GM19193 (cell line): ENCODE measurements around the gene SLC25A24.
"Not testable (repeated sequence)": the region's sequence is repeated elsewhere in the genome, so short reads cannot be mapped to it uniquely, and the experiment has no call there.

Experiments
- POLR2A ChIP-seq: IDR thresholded peaks from 4 replicates; pipeline ENCODE4 v1.6.1; 2011; ENCODE audit not compliant: insufficient read depth, insufficient read length; ENCODE audit errors: extremely low read depth

SLC25A24 gene

DNA sequence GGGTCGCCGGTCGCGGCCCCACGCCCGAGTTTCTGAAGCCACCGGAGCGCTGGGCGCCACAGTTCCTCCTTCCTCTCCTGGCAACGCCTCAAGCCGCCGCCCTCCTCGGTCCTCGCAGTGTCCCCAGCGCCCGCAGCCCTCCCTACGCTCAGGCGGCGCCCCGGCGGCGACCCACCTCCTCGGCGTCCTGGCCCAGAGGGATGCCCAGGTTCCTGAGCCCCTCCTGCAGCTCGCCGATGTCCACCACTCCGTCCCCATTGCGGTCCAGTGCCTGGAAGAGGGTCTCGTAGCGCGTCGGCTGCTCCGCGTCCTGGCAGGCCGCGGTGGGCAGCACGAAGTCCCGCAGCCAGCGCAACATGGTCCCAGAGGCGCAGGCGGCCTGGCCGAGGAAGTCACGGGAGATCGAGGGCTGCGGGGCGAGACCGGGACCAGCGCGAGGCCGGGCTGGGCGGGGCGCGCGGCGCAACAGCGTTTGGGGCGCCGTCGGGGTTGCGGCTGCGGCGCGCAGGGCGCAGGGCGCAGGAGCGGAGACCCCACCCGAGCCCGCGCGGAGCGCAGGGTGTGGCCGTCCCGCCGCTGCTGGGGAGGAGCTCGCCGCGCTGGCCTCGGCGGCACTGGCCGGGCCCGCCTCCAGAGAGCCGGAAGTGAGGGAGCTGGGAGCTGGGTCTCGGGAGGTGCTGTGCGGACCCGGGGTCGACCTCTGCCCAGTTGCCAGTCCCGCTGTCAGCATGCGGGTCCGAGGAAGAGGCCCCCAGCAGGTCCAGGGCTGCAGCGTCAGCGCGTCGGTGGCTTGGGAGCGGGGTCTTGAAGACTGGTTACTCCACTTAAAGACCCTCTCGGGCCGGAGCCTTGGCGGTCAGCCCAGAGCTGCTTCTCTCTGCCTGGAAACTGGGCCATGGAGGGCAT, at the start of gene SLC25A24:
SLC25A24 (minus strand) TSS at position 563 of the 906 bp plus-strand sequence; CDS start at position 358, 205 bp downstream.
- TF ChIP-seq POLR2A: no peak

DNA sequence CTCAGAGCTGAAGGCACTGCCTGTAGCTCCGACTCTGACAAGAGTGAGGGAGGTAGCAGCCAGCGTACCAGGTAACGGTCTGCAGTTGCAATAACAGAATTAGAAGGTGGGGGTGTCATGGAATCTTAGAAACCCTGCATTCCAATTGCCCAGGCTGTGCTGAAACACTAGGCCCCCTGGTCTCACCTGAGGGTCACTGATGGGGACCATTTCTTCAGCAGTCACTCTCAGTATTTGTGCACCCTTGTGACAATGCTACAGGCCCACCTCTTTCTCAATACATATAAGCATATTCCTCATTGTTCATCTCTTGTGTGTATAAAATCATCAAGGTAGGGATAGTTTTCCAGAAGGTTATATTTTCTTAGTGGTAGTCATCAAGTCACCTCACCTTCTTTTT, 43.8 kb upstream of the SLC25A24 start, which contains the start of gene NBPF4:
NBPF4 (minus strand) TSS at position 101 of the 400 bp plus-strand sequence. CDS start 315 bp downstream, outside the sequence.
- not testable (repeated sequence) for TF ChIP-seq POLR2A

DNA sequence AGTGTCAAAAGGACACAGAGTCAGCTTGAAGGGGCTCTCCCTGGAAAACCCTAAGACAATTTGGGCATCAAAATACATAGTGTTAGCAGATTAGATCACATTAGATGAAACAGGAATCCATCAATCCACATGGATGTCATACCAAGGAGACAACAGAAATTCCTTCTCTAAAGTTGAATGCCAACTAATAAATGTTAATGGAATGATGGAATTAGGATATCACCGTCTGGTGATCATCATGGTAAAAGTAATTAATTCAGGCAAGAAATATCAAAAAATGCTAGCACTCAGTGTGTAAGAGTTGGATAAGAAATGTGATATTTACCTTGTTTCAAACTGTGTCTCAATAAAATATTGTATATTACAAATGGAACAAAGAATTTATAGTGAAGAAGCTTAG, 10.9 kb upstream of the SLC25A24 start:
- TF ChIP-seq POLR2A: no peak

DNA sequence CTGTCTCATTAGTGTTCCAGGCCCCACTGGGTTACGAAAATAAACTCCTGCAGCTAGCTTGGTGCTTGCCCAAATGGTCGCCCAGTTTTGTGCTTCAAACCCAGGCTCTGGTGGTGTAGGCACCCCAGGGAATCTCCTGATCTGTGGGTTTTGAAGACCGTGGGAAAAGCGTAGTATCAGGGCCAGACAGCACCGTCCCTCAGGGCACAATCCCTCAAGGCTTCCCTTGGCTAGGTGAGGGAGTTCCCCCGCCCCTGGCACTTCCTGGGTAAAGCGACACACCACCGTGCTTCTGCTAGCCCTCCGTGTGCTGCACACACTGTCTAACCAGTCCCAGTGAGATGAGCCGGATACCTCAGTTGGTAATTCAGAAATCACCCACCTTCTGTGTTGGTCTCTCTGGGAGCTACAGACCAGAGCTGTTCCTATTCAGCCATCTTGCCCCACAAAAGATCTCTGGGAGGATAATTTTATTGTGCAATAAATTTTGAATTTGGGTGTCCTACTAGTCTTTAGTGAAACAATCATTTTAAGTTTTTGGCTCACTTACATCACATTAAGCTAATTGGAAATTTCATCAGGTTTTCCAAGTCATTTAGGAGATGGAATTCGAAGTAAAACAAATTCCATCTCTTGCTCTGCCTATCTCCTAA, 9.4 kb upstream of the SLC25A24 start:
- TF ChIP-seq POLR2A: no peak

DNA sequence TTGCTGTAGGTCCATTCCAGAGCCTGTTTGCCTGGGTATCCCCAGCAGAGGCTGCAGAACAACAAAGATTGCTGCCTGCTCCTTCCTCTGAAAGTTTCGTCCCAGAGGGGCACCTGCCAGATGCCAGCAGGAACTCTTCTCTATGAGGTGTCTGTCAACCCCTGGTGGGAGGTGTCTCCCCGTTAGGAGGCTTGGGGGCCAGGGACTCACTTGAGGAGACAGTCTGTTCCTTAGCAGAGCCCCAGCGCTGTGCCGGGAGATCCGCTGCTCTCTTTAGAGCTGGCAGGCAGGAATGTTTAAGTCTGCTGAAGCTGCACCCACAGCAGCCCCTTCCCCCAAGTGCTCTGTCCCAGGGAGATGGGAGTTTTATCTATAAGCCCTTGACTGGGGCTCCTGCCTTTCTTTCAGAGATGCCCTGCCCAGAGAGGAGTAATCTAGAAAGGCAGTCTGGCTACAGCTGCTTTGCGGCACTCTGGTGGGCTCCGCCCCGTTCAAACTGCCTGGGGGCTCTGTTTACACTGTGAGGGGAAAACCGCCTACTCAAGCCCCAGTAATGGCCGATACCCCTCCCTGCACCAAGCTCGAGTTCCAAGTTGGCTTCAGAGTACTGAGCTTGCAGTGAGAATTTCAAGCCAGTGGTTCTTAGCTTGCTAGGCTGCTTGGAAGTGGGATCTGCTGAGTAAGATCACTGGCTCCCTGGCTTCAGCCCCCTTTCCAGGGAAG, 8.7 kb upstream of the SLC25A24 start:
- no peak for TF ChIP-seq POLR2A

DNA sequence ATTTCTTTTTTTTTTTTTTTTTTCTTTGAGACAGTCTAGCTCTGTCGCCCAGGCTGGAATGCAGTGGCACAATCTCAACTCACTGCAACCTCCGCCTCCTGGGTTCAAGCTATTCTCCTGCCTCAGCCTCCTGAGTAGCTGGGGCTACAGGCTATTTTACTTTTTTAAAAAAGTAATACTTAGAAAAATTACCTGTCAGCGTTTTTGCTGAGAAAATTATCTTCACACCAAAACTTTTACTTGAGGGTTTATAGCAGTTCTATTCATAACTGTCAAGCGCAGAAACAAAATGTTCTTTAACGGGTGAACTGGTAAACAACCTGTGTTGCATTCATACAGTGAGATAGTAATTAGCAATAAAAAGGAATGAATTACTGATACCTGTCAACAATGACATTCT, 1.5 kb upstream of the SLC25A24 start:
- TF ChIP-seq POLR2A: no peak

DNA sequence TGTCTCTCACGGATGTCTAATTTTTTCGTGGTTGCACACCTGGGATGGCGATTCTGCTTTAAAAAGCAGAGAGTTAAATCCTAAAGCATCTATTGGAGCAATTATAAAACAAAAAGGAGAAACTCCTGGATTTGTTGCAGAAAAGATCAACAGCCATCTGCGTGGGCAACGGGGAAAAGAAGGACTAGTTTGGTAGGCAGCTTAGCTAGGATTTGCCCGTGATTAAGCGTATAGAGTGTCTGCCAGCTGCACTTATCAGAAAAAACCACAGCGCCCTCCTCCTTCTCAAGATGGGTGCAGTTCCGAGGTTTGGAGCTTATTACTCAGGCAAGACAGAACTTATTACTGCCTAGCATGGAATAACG, 526 bp upstream of the SLC25A24 start:
- no peak for TF ChIP-seq POLR2A

DNA sequence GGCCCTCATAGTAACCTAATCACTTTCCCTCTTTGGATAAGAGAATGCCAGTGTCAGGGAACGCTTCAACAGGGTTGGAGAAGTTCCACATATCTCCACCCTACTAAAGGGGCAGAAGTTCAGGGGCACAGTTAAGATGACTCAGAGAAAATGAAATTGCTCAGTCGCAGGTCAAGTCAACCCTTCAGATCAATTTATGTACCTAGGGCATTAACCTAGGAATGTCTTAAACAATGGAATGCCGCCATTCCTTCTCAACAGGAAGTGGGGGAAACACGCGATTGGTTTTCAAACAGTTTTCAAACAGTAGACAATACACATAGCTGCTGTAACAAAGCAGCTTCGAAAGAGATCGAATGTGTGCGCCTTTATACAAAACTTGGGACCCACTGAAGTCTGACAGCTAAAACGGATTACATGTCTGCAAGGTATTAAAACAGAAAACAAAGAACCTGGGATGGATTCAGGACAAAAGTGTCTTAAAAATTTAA, 897 bp downstream of the SLC25A24 start:
- no peak for TF ChIP-seq POLR2A

DNA sequence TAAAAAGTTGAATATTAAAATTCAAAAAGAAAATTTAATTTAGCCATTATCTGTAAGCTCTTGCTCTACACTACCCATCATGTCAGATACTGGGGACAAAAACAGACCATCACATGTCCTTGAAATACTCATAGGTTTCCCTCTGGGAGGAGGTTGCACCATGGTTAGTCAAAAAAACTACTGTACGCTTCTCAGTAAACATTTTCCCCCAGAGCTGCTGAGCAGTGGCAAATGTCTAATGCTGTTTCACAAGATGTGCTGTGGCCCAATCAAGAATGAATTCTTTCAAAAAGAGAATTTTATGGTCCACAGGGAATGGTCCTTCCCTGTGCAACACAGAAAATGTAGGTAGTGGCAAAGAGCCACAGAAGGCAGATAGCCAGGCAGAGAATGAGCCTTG, 6.1 kb downstream of the SLC25A24 start:
- TF ChIP-seq POLR2A: no peak

DNA sequence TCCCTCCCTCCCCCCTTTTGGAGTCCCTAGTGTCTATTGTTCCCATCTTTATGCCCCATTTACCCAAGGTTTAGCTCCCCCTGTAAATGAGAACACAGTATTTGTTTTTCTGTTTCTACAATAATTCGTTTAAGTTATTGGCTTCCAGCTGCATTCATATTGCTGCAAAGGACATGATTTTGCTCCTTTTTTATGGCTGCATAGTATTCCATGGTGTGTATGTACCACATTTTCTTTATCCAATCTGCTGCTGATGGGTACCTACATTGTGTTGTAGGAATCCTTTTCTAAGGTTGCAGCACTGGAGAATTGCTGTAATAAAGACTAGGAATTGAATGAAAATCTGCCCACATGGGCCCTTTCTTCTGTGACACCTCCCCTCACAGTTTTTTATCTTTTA, 6.8 kb downstream of the SLC25A24 start:
- TF ChIP-seq POLR2A: no peak

DNA sequence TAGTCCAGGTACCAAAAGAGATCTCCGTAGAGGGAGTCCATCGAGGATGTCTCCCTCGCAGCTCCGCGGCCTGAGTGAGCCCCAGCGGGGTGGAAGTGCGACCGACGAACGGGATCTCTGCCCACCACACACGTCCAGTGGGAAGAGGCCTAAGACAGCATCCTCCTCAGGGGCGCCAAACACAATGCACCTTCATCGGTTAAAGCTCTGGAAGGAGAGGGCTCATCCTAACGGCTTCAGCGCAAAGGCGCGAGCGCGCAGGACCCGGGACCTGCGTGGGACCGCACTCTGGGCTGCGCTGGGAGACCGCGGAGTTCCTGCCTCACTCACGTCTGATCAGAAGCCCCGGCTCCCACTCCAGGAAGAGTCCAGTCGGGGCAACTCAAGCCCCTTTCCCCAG, 7.6 kb downstream of the SLC25A24 start:
- no peak for TF ChIP-seq POLR2A

DNA sequence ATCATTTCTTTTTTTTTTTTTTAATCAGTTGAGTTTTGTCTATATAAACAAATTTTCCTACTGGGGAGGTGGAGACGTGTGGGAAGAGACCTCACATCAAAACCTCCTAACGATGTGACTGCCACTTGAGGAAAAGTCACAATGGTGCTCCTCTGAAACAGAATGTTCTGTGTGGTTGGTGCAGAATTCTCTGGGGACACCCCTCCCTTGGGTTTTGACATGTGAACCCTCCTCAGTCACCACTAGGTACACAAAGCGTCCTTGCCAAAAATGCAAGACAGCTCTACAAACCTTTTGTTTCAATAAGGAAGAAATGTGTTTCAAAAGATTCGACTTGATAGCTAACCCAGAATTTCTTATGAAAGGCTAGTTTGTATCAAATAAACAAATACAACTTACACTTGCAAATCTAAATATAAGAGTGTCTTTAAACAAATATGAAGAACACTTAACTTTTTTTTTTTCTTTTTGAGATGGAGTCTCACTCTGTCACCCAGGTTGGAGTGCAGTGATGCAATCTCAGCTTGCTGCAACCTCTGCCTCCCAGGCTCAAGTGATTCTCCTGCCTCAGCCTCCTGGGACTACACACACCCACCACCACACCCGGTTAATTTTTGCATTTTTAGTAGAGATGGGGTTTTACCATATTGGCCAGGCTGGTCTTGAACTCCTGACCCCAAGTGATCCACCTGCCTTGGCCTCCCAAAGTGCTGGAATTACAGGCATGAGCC, 9.3 kb downstream of the SLC25A24 start:
- TF ChIP-seq POLR2A: no peak

DNA sequence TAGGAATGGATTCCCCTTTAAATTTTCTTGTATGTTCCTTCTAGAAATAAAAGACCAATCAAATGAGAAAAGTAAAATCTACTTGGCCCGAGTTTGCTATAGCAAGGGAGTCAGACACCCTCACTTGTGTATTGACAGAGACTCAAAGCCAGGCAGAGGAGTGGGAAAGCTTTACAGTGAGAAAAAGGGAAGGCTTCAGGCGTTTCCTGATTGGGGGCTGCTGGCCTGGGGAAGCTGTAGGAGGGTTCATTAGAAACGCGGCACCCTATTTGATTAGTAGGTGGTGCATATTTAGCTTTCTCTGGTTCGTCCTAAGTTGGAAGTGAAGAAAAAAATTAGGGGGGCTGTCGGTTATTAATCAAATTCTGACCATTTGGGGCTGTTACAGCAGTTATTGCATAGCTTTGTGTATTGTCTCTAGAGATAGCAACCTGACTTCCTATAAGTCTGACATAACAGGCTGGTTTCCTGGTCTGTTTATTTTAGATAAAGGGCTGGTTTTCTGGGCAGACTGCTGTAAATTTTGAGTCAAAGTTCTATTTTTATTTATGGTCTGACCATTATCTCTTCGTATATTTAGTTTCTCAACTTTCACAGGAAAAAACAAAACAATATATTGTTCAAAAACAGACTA, 10.0 kb downstream of the SLC25A24 start:
- TF ChIP-seq POLR2A: no peak

DNA sequence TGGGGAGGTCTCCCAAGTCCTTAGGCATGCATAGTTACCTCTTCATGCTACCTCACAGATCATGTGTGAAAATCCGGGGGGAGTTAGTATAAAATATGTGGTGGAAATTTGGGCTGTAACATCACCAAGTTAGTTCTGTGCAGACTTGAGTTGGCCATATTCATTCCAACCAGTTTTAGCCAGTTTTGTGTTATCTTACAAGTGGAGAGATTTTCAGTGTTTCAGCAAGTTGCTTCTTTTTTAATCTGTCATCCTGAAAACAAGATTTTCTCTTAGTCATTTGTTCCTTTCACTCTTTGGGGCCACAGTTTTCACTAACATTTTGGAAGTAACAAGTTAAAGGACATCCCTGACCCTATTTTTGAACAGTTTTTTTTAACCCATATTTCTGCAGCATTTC, 11.3 kb downstream of the SLC25A24 start:
- no peak for TF ChIP-seq POLR2A
